GM19035 (cell line): ENCODE results near the gene RAD51D.
"Not testable (repeated sequence)": the region's sequence is repeated elsewhere in the genome, so short reads cannot be mapped to it uniquely, and the experiment has no call there.

ENCODE experiments used
- ATAC-seq: cut with Tn5 transposase; IDR thresholded peaks from one replicate; pipeline ENCODE4 v1.9.1; 2021; ENCODE audit not compliant: unreplicated experiment

Gene RAD51D

GRCh38 chr17:35119370-35120165 lies at the start of gene RAD51D:
Gene RAD51D, minus strand, starts transcription at chr17:35119860. Its CDS starts 247 bp downstream, at chr17:35119613.
- peak; percentile 77 for ATAC-seq

GRCh38 chr17:35167666-35168065 lies 48.0 kb upstream of the RAD51D start:
- no peak for ATAC-seq

- no peak for ATAC-seq
These were observed 47.4 kb upstream of the RAD51D start for GRCh38 chr17:35167046-35167445.

GRCh38 chr17:35166526-35166925 lies 46.9 kb upstream of the RAD51D start:
- no peak for ATAC-seq

GRCh38 chr17:35164716-35165115 lies 45.1 kb upstream of the RAD51D start:
- ATAC-seq = no peak

GRCh38 chr17:35163886-35164285 lies 44.2 kb upstream of the RAD51D start:
- no peak for ATAC-seq

- no peak for ATAC-seq
These were observed 43.1 kb upstream of the RAD51D start for GRCh38 chr17:35162755-35163154.

- no peak for ATAC-seq
These were observed 41.7 kb upstream of the RAD51D start for GRCh38 chr17:35161281-35161761.

GRCh38 chr17:35160354-35161201 lies 40.9 kb upstream of the RAD51D start:
- no peak for ATAC-seq

GRCh38 chr17:35159940-35160339 lies 40.3 kb upstream of the RAD51D start:
- no peak for ATAC-seq

- no peak for ATAC-seq
These were observed 35.6 kb upstream of the RAD51D start for GRCh38 chr17:35155246-35155645.

GRCh38 chr17:35154196-35155165 lies 34.8 kb upstream of the RAD51D start:
- no peak for ATAC-seq

- no peak for ATAC-seq
These were observed 32.9 kb upstream of the RAD51D start for GRCh38 chr17:35152421-35153140.

- not testable (repeated sequence) for ATAC-seq
These were observed 31.4 kb upstream of the RAD51D start for GRCh38 chr17:35151080-35151479.

GRCh38 chr17:35149941-35150340 lies 30.3 kb upstream of the RAD51D start:
- no peak for ATAC-seq

- no peak for ATAC-seq
These were observed 28.5 kb upstream of the RAD51D start for GRCh38 chr17:35148144-35148543.

GRCh38 chr17:35147375-35147905 lies 27.8 kb upstream of the RAD51D start, which contains the start of gene UNC45B:
Gene UNC45B, plus strand, starts transcription at chr17:35147817. Its CDS starts 447 bp downstream, at chr17:35148264.
- no peak for ATAC-seq

- ATAC-seq = no peak
These were observed 26.7 kb upstream of the RAD51D start for GRCh38 chr17:35146214-35146833.

GRCh38 chr17:35144840-35145239 lies 25.2 kb upstream of the RAD51D start:
- no peak for ATAC-seq
